HepG2 (cell line): Measurements from ENCODE around the gene DCAF7. TPM values are rescaled to one million over a fixed set of nuclear protein-coding genes. Genes with fewer than 3 reads are reported as not detected.

Experiments used
- ATF3 ChIP-seq: sonication (generic); formaldehyde crosslinking; IDR thresholded peaks from 2 replicates; pipeline ENCODE4 v1.4.0; 2020; ENCODE audit warnings: missing genetic modification reagents
- ATF4 ChIP-seq, 2 experiments: fragments of 450-650 bp in 1 of 2; sonication (generic) in 1 of 2; formaldehyde crosslinking; IDR thresholded peaks; 2 replicates each; pipeline versions ENCODE4 v1.5.0 to v1.8.0; 2020 to 2022; ENCODE audit warnings: mild to moderate bottlenecking in 1 of 2, missing genetic modification reagents in 1 of 2
- FOXK2 ChIP-seq: fragments of 450-650 bp; IDR thresholded peaks from 2 replicates; pipeline ENCODE4 v1.6.1; 2016
- HIC2 ChIP-seq: sonication (generic); formaldehyde crosslinking; IDR thresholded peaks from 2 replicates; pipeline ENCODE4 v1.9.0; 2022; ENCODE audit warnings: low read depth, missing genetic modification reagents
- NONO ChIP-seq, 2 experiments: fragments of 450-650 bp in 1 of 2; sonication (generic) in 1 of 2; formaldehyde crosslinking in 1 of 2; IDR thresholded peaks in 1 of 2; conservative IDR thresholded peaks in 1 of 2; 2 replicates each; pipeline versions ENCODE4 v1.6.1 to v1.8.0; 2017 to 2022; ENCODE audit warnings: mild to moderate bottlenecking in 1 of 2, missing genetic modification reagents in 1 of 2, moderate library complexity in 1 of 2
- RNF219 ChIP-seq: sonication (generic); formaldehyde crosslinking; IDR thresholded peaks from 2 replicates; pipeline ENCODE4 v1.5.0; 2020; ENCODE audit warnings: mild to moderate bottlenecking, missing genetic modification reagents
- SNAI1 ChIP-seq: sonication (generic); formaldehyde crosslinking; IDR thresholded peaks from 2 replicates; pipeline ENCODE4 v1.5.0; 2020; ENCODE audit warnings: mild to moderate bottlenecking, missing genetic modification reagents, borderline replicate concordance
- TCF12 ChIP-seq, 2 experiments: fragments of 450-650 bp in 1 of 2; sonication (generic) in 1 of 2; formaldehyde crosslinking in 1 of 2; IDR thresholded peaks; 2 replicates each; pipeline versions ENCODE4 v1.6.1 to v1.8.0; 2017 to 2022; ENCODE audit warnings: antibody characterized with exemption in 1 of 2, mild to moderate bottlenecking in 1 of 2, missing genetic modification reagents in 1 of 2, moderate library complexity in 1 of 2
- ZC3H4 ChIP-seq: sonication (generic); formaldehyde crosslinking; IDR thresholded peaks from 2 replicates; pipeline ENCODE4 v1.4.0; 2020; ENCODE audit warnings: missing genetic modification reagents, borderline replicate concordance
- ZNF235 ChIP-seq: sonication (generic); formaldehyde crosslinking; IDR thresholded peaks from 2 replicates; pipeline ENCODE4 v1.8.1; 2023; ENCODE audit warnings: mild to moderate bottlenecking, missing genetic modification reagents, borderline replicate concordance
- ZNF263 ChIP-seq: sonication (generic); formaldehyde crosslinking; IDR thresholded peaks from 2 replicates; pipeline ENCODE4 v1.4.0; 2020; ENCODE audit warnings: missing genetic modification reagents
- ZNF619 ChIP-seq: sonication (generic); formaldehyde crosslinking; IDR thresholded peaks from 2 replicates; pipeline ENCODE4 v1.4.0; 2020; ENCODE audit warnings: mild to moderate bottlenecking, missing genetic modification reagents
- ZNF629 ChIP-seq: sonication (generic); formaldehyde crosslinking; conservative IDR thresholded peaks from 2 replicates; pipeline ENCODE4 v1.5.0; 2020; ENCODE audit warnings: missing genetic modification reagents
- ZNF800 ChIP-seq: sonication (generic); formaldehyde crosslinking; IDR thresholded peaks from 2 replicates; pipeline ENCODE4 v1.4.0; 2020; ENCODE audit warnings: missing genetic modification reagents
- ZNF850 ChIP-seq: sonication (generic); formaldehyde crosslinking; conservative IDR thresholded peaks from 2 replicates; pipeline ENCODE4 v1.9.0; 2021; ENCODE audit warnings: mild to moderate bottlenecking, missing genetic modification reagents
- polyA plus RNA-seq, 8 experiments: library from polyadenylated mRNA; depleted of rRNA in 3 of 8; stranded (reverse) in 7 of 8; unstranded in 1 of 8; fragments of >200 nt; fragmentation: Illumina TruSeq in 4 of 8; extraction: Trizol in 4 of 8; gene quantifications; 2 replicates each; pipeline versions ENCODE4 v1.2.1 to v1.2.3, GENCODE V29; 2011 to 2016; ENCODE audit warnings: low read depth in 4 of 8, missing spikeins in 1 of 8, mixed read lengths in 1 of 8; ENCODE audit not compliant: insufficient read depth in 1 of 8
- total RNA-seq, 5 experiments: library from RNA; depleted of rRNA; stranded (reverse); fragments of >200 nt; fragmentation: Illumina TruSeq; extraction: Trizol; gene quantifications; 2 replicates each; pipeline ENCODE4 v1.2.3, GENCODE V29; 2016; ENCODE audit warnings: low read depth in 1 of 5
- TF ChIP-seq, protein P1 (sequence below): sonication (generic); formaldehyde crosslinking; IDR thresholded peaks from 2 replicates; pipeline ENCODE4 v1.8.0; 2022; ENCODE audit warnings: mild to moderate bottlenecking, missing genetic modification reagents; ENCODE audit not compliant: insufficient replicate concordance

Gene DCAF7
- total and polyA plus RNA-seq, 2 of the 13 experiments (the other 11 are each of a cell fraction or from before 2014, with no cell fraction given): 55.2 to 73.4 TPM

- TF ChIP-seq HIC2 (CRISPR knock-in tag) (no peak), ATF3 (CRISPR knock-in tag) (peak; percentile 38; the same call in 1 of the 2 replicates), ZNF619 (CRISPR knock-in tag) (0 out of 2 replicates have a peak, but pooled peaks have one; percentile 18), TCF12 (IDR thresholded peaks at IDR 0.05) (no peak), TCF12 (CRISPR knock-in tag; IDR thresholded peaks at IDR 0.05) (peak; percentile 77), NONO (IDR thresholded peaks at IDR 0.05) (no peak), NONO (CRISPR knock-in tag; conservative IDR thresholded peaks at IDR 0.05) (no peak), RNF219 (CRISPR knock-in tag) (0 out of 2 replicates have a peak, but pooled peaks have one; percentile 24), FOXK2 (no peak), ZNF629 (CRISPR knock-in tag) (0 out of 2 replicates have a peak, but pooled peaks have one; percentile 1), SNAI1 (CRISPR knock-in tag) (peak; percentile 95), ZNF235 (CRISPR knock-in tag) (0 out of 2 replicates have a peak, but pooled peaks have one; percentile 73), ATF4 (CRISPR knock-in tag; IDR thresholded peaks at IDR 0.05) (peak in 1 of 2 experiments; percentile 0; a peak in 1 of 4 replicates), ZNF263 (CRISPR knock-in tag) (no peak), ZNF800 (CRISPR knock-in tag) (peak; percentile 8; the same call in 1 of the 2 replicates), ZC3H4 (CRISPR knock-in tag) (0 out of 2 replicates have a peak, but pooled peaks have one; percentile 7), ZNF850 (CRISPR knock-in tag) (0 out of 2 replicates have a peak, but pooled peaks have one; percentile 13)
- TF ChIP-seq, protein P1, sequence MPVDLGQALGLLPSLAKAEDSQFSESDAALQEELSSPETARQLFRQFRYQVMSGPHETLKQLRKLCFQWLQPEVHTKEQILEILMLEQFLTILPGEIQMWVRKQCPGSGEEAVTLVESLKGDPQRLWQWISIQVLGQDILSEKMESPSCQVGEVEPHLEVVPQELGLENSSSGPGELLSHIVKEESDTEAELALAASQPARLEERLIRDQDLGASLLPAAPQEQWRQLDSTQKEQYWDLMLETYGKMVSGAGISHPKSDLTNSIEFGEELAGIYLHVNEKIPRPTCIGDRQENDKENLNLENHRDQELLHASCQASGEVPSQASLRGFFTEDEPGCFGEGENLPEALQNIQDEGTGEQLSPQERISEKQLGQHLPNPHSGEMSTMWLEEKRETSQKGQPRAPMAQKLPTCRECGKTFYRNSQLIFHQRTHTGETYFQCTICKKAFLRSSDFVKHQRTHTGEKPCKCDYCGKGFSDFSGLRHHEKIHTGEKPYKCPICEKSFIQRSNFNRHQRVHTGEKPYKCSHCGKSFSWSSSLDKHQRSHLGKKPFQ: peak; percentile 67
Observed at GRCh38 chr17:63550817-63551639, 751 bp downstream of the DCAF7 start (continued).
